ENCODE results near the gene NACAD.

The NACAD gene

DNA sequence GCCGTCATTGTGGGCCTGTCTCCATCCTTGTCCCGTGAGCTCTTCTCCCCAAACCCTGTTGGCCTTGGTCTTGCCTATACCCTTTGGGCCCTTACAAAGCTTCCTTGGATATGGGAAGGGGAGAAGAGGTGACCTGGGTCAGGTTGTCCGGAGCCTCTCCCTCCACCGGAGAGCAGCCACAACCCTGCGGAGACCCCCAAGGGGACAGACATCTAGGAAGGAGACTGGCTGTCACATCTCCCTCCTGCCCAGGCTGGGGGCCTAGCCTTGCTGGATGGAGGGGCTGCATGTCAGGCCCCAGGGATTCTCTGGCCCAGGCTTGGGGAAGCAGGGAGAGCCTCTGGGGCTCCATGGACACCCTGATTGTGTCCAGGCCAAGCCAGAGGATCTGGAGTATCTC, 11.8 kb downstream of the NACAD start:
- in situ Hi-C loops (cut with MboI; ENCODE audit: low sequenced_read_pairs), result no loop called here

DNA sequence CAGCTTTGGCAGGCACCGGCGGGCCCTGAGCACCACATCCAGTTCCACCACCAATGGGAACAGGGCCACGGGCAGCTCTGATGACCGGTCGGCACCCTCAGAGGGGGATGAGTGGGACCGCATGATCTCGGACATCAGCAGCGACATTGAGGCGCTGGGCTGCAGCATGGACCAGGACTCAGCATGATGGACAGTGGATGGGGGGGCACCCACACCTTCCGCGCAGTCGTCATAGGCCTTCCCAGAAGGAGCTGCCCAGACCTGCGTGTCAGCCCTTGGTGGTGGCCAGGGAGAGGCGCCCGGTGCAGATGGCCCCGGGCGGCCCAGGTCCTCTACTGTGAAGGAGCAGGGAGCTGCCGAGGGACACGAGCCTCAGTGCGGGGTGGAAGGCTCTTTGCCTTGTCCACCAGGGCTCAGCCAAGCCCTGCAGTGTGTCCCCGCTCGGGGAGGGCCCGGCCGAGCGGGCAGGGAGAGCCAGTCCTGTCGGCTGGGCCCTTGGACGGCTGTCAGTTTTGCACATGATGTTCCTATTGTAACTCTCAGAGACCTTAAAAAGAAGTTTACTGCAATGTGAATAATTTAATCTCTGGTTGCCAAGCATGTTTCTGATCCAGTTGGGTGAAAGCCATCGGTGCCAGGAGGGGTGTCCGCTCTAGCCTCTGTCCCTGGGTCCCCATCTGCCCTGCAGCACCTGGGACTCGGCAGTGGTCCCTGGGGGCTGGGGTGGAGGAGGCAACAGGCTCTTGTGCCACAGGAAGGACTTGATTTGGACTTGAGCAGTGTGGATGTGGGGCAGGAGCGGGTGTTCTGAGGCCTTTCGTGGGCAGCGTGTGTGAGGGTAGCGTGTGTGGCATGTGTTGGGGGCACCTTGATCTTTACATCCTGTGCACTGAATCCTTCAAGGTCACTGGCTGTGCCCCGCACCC, 12.6 kb downstream of the NACAD start:
- in situ Hi-C loops (cut with MboI; ENCODE audit: low sequenced_read_pairs), result no loop called here

DNA sequence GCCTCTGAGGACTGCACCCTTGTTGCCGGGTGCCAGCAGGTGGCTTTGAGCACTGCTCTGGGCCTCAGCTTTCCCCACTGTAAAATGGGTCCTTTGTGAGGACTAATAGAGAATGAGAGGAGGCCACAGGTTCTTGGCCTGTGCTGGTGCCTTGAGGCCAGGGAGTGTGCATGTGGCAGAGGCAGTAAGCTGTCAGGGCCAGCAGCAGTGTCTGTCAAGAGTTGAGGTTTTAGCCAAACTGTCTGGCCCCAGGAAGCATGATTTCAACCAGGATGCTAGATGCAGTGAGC, 13.5 kb downstream of the NACAD start:
- in situ Hi-C loops (cut with MboI; ENCODE audit: low sequenced_read_pairs), result no loop called here

DNA sequence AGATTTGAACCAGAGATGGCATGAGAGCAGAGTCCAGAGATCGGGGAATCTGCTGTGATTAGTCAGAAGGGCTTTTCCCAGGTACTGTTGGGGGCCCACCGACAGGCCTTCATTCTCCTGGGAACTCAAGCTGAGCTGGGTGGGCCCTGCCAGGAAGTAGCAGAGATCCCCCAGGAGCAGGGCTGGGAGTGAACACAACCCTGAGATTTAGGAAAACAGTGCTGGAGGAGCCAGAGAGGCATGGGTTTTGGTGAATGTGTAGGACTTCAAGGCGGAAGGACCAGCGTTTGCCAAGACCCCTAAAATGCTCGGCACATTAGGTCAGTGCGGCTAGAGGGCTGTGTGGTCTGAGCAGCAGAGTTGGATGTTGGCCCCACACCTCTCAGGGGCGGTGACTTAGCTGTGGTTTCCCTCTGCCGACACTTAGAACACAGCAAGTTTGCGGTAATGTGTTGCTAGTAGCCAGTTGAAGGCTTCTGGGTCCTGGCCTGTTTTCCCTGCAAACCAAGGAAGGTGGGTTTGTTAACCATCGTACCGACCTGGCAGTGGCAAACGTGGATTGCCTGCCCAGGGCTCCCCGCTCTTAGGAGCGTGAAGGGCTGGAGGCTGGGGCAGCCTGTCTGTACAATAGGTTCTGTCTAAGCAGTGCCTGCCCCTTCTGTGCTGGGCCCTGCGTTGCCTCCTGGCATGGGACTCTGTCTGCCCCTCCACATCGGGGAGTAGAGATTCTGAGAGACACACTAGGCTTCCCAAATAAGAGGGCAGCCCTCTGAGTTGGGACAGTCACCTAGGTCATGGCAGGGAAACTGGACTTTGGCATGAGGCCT, 14.0 kb downstream of the NACAD start:
- in situ Hi-C loops (cut with MboI; ENCODE audit: low sequenced_read_pairs), result no loop called here

DNA sequence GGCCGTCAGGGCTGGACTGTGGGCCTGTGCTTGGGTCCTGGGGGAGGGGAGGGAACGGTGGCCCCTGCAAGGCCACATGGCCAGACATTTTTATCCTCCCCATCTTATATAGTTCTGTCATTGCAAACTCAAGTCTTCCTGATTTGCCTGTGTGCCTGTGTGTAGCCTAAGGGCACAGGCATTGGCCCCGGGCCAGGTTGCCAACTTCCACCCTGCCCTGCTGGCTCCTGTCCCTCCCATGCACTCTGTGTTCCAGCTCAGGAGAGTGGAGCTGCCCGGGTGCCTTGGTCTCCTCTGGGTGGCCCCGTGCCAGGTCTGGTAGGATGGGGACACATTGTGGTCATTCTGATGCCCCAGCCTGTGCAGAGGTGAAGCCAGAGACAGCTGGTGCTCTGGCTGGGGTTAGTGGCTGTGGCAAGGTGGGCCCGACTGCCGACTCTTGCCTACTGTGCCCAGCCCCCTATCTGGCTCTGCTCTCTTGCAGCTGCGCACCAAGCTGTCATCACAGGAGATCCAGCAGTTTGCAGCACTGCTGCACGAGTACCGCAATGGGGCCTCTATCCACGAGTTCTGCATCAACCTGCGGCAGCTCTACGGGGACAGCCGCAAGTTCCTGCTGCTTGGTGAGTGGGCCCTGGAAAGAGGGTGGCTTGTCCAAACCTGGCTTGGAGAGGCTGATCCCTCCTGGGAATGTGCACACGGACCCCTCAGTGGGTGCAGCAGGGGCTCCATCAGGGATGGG, 14.8 kb downstream of the NACAD start:
- in situ Hi-C loops (cut with MboI; ENCODE audit: low sequenced_read_pairs), result no loop called here

DNA sequence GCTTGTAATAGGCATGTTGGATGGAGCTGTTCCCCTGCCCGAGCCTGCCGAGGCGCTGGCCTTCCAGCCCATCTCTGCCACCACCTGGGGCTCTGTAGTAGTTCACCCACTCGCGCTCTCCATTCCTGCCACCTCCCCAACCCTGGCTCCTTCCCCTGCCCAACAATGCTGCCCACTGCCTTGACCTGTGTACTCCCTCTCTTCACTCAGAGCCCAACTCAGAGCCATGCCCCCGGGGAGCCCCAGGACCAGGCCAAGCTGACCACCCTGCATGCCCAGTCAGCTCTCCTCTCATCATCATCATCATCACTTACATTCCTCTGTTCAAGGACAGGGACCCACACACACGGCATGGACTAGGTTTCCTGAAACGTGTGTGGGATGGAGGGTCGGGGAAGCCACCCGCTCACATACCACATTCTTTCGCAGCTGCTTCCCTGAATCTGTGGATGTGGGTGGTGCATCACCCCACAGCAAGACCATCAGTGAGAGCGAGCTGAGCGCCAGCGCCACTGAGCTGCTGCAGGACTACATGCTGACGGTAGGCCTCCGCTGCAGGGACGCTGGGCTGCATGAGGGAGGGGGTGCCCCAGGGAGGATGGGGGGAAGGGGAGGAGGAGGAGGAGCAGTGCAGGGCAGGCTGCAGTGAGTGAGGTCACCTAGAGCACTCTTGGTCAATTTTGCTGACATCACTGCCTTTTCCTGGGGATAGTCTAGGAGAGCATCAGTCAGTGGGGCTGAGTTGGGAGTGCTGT, 15.6 kb downstream of the NACAD start:
- in situ Hi-C loops (cut with MboI; ENCODE audit: low sequenced_read_pairs), result no loop called here

DNA sequence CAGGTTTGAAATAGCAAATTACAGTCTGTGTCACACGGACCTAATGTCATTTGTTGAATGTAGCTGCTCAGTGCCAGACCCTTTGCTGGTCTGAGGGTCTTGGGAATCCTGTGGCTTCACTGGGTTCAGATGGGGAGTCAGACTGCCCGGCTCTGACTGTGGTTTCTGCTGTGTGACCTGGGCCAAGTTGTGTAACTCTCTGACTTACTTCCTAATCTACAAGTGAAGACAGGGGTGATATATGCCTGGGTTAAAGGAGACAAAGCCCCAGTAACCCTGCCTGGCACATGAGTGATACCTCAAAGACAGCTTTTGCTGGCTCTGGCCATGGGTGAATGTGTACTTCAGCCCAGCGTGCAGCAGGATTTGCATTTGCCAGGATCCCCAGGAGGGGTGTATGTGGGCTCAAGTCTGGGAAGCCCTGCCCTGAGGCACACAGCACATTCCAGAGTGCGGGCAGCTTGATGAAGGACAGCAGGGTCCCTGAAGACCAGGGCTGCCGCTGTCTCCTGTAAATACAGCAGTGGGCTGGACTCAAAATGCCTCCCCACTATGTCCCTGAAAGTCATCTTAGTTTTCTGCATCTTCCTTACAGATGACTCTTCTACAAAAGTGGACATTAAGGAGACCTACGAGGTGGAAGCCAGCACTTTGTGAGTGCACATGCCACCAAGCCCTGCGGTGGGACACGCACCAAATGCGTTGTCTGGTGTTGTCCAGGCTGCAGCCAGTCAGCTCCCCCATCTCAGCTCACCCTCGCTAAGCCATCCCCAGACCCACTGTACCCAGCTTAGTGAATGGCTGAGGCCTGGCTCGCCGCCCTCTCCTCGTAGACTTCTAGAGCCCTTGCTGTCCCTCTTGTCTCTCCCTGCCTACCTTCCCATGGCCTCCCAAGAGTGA, 16.4 kb downstream of the NACAD start:
- in situ Hi-C loops (cut with MboI; ENCODE audit: low sequenced_read_pairs), result no loop called here

DNA sequence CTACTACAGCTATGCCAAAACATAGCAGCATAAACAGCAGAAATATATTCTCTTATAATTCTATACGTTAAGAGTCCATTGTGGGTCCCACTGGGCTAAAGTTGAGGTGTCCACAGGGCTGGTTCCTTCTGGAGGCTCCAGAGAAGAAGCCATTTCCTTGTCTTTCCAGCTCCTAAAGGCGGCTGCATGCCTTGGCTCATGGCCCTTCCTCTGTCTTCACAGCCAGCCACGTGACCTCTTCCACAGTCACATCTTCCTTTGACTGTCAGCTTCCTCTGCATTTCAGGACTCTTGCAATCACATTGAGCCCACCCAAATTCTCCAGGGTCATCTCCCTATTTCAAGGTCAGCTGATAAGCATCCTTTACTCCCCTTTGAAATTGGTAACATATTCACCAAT, 17.2 kb downstream of the NACAD start:
- in situ Hi-C loops (cut with MboI; ENCODE audit: low sequenced_read_pairs), result no loop called here

DNA sequence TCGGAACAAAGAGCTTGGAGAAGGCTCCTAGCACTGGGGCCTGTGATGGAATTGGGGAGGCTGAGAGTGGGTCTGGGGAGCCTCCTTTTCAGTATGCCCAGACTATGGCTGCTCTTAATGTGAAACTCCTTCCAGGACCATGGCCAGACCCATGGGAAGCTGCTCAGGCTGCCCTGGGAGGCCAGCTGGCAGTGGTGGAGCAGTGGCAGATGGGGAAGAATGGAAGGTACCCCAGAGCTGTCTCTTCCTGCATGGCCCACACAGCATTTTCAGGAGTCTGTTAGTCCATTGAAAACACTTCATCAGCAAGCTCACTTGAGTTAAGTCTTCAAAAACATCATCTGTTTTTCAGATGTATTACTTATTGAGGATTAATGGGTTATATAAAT, 18.5 kb downstream of the NACAD start:
- in situ Hi-C loops (cut with MboI; ENCODE audit: low sequenced_read_pairs), result no loop called here

DNA sequence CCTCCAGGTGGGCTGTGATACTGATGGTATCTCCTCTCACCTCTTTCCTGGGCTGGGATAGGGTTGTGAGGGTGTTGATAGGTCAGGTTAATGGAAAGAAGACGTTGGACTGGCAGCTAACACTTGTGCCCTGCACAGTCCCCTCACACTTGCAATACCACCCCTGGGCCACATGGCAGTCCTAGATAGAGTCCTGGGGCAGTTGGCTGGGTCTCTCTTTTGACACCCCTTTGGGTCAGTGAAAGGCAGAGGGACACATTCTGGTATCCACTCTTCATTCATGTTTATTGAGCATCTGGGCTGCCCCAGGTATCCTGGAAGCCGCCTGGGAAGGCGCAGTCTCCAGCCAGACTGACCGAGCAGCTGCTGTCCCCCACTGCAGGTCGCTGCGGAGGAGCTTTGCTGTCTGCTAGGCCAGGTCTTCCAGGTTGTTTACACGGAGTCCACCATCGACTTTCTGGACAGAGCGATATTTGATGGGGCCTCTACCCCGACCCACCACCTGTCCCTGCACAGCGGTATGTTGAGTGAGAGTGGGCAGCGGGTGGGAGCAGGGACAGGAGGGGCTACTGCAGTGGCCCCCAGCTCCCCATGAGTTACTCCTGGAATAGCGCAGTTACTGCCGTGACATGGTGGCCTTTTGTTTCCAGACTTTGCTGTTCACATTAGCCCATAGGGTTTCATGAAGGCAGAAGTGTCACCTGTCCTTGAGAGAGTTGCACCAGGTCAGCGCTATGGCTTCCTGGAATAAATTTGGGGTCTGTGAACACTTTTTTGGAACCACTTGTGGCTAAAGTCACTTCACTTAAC, 19.1 kb downstream of the NACAD start:
- in situ Hi-C loops (cut with MboI; ENCODE audit: low sequenced_read_pairs), result no loop called here

DNA sequence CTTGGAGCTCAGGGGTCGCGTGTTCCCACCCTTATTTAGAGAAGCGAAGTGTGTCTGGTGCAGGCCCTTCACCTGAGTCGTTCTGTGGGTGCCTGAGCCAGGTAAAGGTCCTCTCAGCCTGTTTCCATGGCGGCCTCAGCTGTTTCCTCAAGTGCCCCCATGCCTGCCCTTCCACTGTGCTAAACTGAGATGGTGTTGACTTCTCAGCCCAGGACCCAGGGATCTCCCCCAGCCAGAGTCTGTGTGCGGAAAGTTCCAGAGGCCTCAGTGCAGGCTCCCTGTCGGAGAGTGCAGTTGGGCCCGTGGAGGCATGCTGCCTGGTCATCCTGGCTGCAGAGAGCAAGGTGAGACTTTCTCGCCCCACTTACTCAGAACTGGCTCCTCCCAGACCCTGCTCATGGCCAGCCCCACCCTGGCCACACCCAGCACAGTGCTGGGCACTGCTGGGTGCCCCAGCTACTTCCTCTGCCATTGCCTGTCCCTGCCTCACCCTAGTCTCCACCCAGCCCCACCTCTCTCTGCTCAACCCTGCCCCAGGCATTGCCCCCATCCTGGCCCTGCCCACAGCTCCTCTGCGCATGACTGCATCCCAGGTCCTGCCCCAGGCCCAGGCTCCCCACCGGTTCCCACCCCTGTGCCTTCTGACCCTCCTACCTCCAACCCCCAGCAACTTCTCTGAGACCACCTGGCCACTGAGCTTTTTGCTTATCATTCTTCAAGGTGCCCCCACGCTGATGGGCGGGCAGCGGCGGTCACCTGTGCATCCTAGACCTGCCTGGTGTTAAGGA, 20.3 kb downstream of the NACAD start:
- in situ Hi-C loops (cut with MboI; ENCODE audit: low sequenced_read_pairs), result no loop called here

DNA sequence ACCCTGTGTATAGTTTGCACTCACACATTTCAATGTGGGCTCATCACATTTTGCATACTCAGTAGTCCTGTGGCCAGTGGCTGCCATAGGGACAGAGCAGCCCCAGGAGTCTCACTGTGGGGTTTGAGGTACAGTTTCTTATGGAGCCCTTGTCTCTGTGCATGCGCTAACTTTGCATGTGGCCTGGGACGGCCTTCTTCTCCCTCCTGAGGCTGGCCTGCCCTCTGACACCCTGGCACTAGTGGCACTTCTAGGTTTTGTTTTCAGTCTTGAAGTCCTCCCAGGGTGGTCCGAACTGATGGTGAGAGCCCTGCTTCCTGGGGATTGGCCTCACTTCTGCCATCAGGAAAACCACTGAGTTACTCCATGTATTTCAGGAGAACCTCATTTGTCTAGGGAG, 21.2 kb downstream of the NACAD start:
- in situ Hi-C loops (cut with MboI; ENCODE audit: low sequenced_read_pairs), result no loop called here

DNA sequence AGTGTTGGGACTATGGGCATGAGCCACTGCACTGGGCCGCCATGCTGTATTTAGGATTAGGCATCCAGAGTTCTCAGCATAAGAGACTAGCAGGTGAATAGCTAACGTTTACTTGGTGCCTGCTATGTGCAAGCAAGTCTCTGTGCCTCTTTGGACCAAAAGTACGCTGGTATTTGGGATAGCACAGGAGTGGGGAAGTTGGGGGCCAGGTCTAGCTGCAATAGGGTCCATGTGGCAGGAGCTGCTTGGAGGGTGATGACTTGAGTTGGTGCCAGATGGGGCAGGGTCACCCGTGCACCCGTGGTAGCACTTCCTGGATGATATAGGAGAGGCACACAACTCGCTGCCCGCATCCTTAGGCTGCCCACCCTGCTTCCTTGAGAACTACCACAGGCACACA, 22.4 kb downstream of the NACAD start:
- in situ Hi-C loops (cut with MboI; ENCODE audit: low sequenced_read_pairs), result no loop called here

DNA sequence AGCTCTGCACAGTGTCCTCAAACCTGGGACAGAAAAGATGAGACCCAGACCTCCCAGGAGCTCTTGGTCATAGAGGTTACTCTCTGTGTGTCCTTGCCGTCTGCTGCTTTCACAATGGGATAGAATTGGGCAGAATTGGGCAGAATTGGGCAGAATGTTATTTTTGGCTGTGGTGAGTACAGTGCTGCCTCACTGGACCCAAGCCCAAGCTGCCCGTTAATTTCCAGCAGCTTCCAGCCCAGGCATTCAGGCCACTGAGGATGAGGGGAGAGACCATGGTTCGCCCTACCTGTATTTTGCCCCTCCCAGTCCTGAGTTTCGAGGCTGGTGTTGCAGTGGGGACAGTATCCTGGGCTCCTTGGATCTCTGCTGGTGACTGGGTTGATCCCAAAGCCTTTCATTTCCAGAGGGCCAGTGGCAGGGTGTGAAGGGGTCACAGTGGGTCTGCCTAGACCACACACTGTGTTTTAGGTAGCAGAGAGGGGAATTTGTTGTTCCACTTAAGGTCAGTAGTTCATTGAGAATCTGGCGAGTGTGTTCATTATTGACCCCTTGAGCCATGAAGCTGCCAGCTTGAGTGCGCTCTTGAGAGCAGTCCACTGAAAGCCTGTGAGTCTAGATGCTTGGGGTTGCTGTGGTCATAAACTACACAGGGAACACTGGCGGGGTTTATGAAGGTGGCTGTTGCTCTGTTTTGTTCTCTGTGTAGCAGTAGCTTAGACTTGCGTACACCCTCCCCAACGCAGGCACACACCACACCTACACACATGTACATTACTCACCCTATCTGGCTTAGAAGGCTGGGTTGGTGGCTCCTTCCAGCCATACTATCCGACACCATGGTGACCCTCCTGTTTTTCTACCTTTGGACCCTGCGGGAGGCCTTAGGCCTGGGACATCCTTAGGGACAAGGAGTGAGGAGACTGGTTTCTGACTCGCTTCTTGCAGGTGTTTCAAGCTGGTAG, 23.5 kb downstream of the NACAD start:
- in situ Hi-C loops (cut with MboI; ENCODE audit: low sequenced_read_pairs), result no loop called here

DNA sequence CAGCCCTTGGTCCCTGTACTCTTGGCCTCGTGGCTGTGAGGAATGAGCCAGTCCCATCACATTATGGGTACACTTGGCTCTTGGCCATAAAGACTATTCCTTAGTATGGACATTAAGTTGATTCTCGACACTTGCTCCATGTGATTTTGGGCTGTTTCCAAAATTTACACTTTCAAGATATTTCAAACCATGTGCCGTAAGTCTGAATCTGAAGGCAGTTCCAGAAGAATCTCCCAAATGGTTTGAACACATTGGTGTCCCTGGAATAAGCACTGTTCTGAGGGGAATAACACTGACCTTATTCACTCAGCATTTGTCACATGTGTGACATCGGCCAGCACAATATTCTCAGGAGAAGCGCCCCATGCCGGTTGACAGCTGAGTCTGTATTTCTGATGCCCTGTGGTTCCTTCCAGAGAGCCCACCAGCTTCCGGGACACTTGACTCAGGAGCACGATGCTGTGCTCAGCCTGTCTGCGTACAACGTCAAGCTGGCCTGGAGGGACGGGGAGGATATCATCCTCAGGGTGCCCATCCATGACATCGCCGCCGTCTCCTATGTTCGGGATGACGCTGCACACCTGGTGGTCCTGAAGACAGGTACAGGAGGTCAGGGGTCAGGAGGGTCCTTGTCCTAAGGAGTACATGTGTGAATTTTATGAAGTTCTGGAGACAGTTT, 24.6 kb downstream of the NACAD start:
- in situ Hi-C loops (cut with MboI; ENCODE audit: low sequenced_read_pairs), result no loop called here

DNA sequence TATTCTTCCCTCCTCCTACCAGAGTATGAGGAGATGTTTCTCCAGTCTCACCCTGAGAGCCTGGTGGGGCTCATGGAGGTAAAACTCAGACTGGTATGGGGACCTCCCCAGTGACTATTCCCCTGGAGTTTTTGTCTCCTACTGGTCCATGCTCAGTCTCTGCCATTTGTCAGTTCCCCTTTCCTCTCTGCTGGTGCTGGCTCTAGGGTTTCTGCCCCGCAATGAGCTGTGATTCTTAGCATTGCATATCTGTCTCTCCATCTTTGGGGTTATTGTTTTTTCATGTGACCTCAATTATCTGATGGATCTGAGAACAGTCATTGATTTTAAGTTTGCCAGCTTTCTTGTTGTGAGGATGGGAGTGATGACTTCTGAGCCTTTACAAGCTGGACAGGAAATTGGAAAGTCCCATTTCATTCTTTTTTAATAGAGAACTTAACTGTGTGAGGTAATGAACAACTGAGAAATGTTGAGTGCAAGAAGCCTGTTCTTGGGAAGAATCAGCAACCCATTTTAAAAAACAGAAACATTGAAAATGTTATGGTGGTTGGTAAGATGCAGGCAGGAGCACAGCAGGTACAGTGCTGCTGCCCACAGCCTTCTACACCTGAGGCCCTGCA, 26.9 kb downstream of the NACAD start:
- in situ Hi-C loops (cut with MboI; ENCODE audit: low sequenced_read_pairs), result no loop called here
